Endothelial cell of umbilical vein (primary cell): ENCODE measurements around the gene NEK3. TPM values are rescaled to one million over a fixed set of nuclear protein-coding genes. Genes with fewer than 3 reads are reported as not detected.
"Not testable (repeated sequence)": the region's sequence is repeated elsewhere in the genome, so short reads cannot be mapped to it uniquely, and the experiment has no call there.

Experiments used
- BruUV-seq: library from RNA; stranded (reverse); fragments of 400-500 nt; replicated peaks from 2 replicates; lab custom pipeline; 2021; lab: Mats Ljungman, UMichigan
- CTCF ChIA-PET: fragments of 300-600, 350-600 bp; sonication (Branson Sonifier 250); formaldehyde crosslinking; loops from one replicate; lab custom pipeline; 2021; ENCODE audit warnings: antibody characterized with exemption, inconsistent platforms; lab: Charles Lee
- POLR2A ChIA-PET: fragments of 300-600, 350-600 bp; sonication (Branson Sonifier 250); formaldehyde crosslinking; loops from one replicate; lab custom pipeline; 2021; ENCODE audit warnings: antibody characterized with exemption, inconsistent platforms; lab: Charles Lee
- DNase-seq: peaks from one replicate; pipeline ENCODE4 v3.0.0-alpha.2; 2011; ENCODE audit warnings: low read depth, low spot score
- FAIRE-seq: peaks from 2 replicates; lab custom pipeline; 2011; peaks lifted over from hg19 to GRCh38; lab: Jason Lieb, UNC
- H2AFZ ChIP-seq: 2 replicates; pipeline ENCODE4 v1.6.0; 2012; ENCODE audit warnings: low read depth, low read length, control low read depth, inconsistent platforms
- H3K27ac ChIP-seq: 2 replicates; pipeline ENCODE4 v1.5.1; 2011; ENCODE audit warnings: low read depth, mild to moderate bottlenecking, control low read depth, low read length, moderate library complexity; ENCODE audit not compliant: insufficient read depth
- H3K27me3 ChIP-seq, 2 experiments: 2 replicates each; pipeline versions ENCODE4 v1.6.0 to v1.6.1; 2011; ENCODE audit warnings: low read length in 2 of 2, mixed read lengths in 1 of 2; ENCODE audit not compliant: control insufficient read depth in 2 of 2, insufficient read depth in 2 of 2
- H3K36me3 ChIP-seq, 2 experiments: 2 replicates in 1 of 2; 3 replicates in 1 of 2; pipeline ENCODE4 v1.5.1; 2011; ENCODE audit warnings: low read length in 2 of 2, mild to moderate bottlenecking in 1 of 2, moderate library complexity in 1 of 2; ENCODE audit not compliant: control insufficient read depth in 2 of 2, insufficient read depth in 2 of 2; ENCODE audit errors: extremely low read depth in 1 of 2
- H3K4me1 ChIP-seq: 3 replicates; pipeline ENCODE4 v1.5.1; 2011; ENCODE audit warnings: mild to moderate bottlenecking, low read length; ENCODE audit not compliant: control insufficient read depth, insufficient read depth; ENCODE audit errors: extremely low read depth
- H3K4me2 ChIP-seq: 2 replicates; pipeline ENCODE4 v1.6.1; 2011; ENCODE audit warnings: low read length, control low read depth, mixed read lengths; ENCODE audit not compliant: insufficient read depth
- H3K4me3 ChIP-seq, 3 experiments: fragments of 200-600 bp in 1 of 3; sonication (generic), shearing (Covaris generic) in 1 of 3; replicated peaks in 1 of 3; 2 replicates each; pipeline ENCODE4 v1.5.1; 2011 to 2016; ENCODE audit warnings: control low read depth in 3 of 3, low read length in 3 of 3, mild to moderate bottlenecking in 2 of 3, inconsistent platforms in 1 of 3, low read depth in 1 of 3, moderate library complexity in 1 of 3; ENCODE audit not compliant: insufficient read depth in 1 of 3
- H3K79me2 ChIP-seq: 2 replicates; pipeline ENCODE4 v1.6.0; 2012; ENCODE audit warnings: low read length, inconsistent platforms; ENCODE audit not compliant: control insufficient read depth, insufficient read depth
- H3K9ac ChIP-seq: replicated peaks from 2 replicates; pipeline ENCODE3; 2011; ENCODE audit warnings: low read length, control low read depth; ENCODE audit not compliant: insufficient read depth; ENCODE audit errors: extremely low read depth
- H3K9me1 ChIP-seq: replicated peaks from 3 replicates; pipeline ENCODE4 v1.6.0; 2011; ENCODE audit warnings: mild to moderate bottlenecking, low read length; ENCODE audit not compliant: control insufficient read depth, insufficient read depth; ENCODE audit errors: extremely low read depth
- H3K9me3 ChIP-seq: replicated peaks from 2 replicates; pipeline ENCODE4 v1.5.1; 2012; ENCODE audit warnings: low read length, inconsistent platforms; ENCODE audit not compliant: control insufficient read depth, insufficient read depth
- H4K20me1 ChIP-seq: replicated peaks from 2 replicates; pipeline ENCODE3; 2011; ENCODE audit warnings: mild to moderate bottlenecking, low read length; ENCODE audit not compliant: control insufficient read depth, insufficient read depth; ENCODE audit errors: extremely low read depth
- CTCF ChIP-seq, 2 donors: IDR thresholded peaks; 1 replicate in 1 of 2; 2 replicates in 1 of 2; pipeline ENCODE4 v1.5.1; 2011; ENCODE audit warnings: low read length in 2 of 2, mild to moderate bottlenecking in 2 of 2, moderate library complexity in 2 of 2, control low read depth in 1 of 2, inconsistent platforms in 1 of 2, low read depth in 1 of 2; ENCODE audit not compliant: insufficient read depth in 1 of 2; ENCODE audit errors: extremely low read depth in 1 of 2
- EZH2 ChIP-seq: IDR thresholded peaks from 2 replicates; pipeline ENCODE4 v1.6.1; 2012; ENCODE audit warnings: borderline replicate concordance, low read depth, mild to moderate bottlenecking, moderate library complexity, low read length, inconsistent platforms; ENCODE audit not compliant: severe bottlenecking
- FOS ChIP-seq: IDR thresholded peaks from 2 replicates; pipeline ENCODE4 v1.6.1; 2011; ENCODE audit warnings: mild to moderate bottlenecking, low read length, moderate library complexity, borderline replicate concordance; ENCODE audit not compliant: insufficient read depth
- GATA2 ChIP-seq: IDR thresholded peaks from 2 replicates; pipeline ENCODE4 v1.7.0; 2011; ENCODE audit warnings: low read depth, mild to moderate bottlenecking, moderate library complexity, mixed read lengths, low read length; ENCODE audit not compliant: insufficient read length, insufficient read depth
- JUN ChIP-seq: IDR thresholded peaks from 2 replicates; pipeline ENCODE4 v1.6.1; 2011; ENCODE audit warnings: borderline replicate concordance, low read depth; ENCODE audit not compliant: insufficient read length, insufficient read depth
- MAX ChIP-seq: IDR thresholded peaks from 2 replicates; pipeline ENCODE4 v1.6.1; 2011; ENCODE audit not compliant: insufficient read depth, insufficient read length
- MYC ChIP-seq: IDR thresholded peaks from one replicate; pipeline ENCODE4 v1.6.1; 2011; ENCODE audit warnings: mild to moderate bottlenecking, low read depth, low read length
- POLR2A ChIP-seq: IDR thresholded peaks from 2 replicates; pipeline ENCODE4 v1.6.1; 2012; ENCODE audit warnings: low read depth, mild to moderate bottlenecking, control low read depth, low read length
- POLR2AphosphoS5 ChIP-seq: IDR thresholded peaks from 2 replicates; pipeline ENCODE4 v1.6.1; 2012; ENCODE audit warnings: low read depth, mild to moderate bottlenecking, control low read depth, low read length, moderate library complexity; ENCODE audit not compliant: insufficient read depth
- dilution Hi-C: fragments of 300-500 bp; cut with MboI; formaldehyde crosslinking; loops from one replicate; pipeline ENCODE4 v1.15.0; 2019; ENCODE audit warnings: low sequenced_read_pairs; ENCODE audit not compliant: extremely low pct_ligation_motif_present
- intact Hi-C: fragments of 100-400 bp; cut with micrococcal nuclease; formaldehyde crosslinking; loops from one replicate; pipeline ENCODE4 v1.10.0; 2022
- polyA plus RNA-seq, 4 experiments: library from polyadenylated mRNA; depleted of rRNA in 3 of 4; stranded (reverse) in 3 of 4; unstranded in 1 of 4; fragments of >200 nt; gene quantifications; 2 replicates each; pipeline versions ENCODE4 v1.2.1 to v1.2.3, GENCODE V29; 2011 to 2012; ENCODE audit warnings: missing spikeins in 1 of 4
- total RNA-seq: library from RNA; stranded (reverse); gene quantifications from 2 replicates; pipeline ENCODE4 v1.2.3, GENCODE V29; 2021

Gene NEK3
- total and polyA plus RNA-seq, 2 donors (not counting 3 experiments of a cell fraction or from before 2014, with no cell fraction given), result 10.3 to 13.8 TPM

- FAIRE-seq (no peak), DNase-seq (no peak)
- no peaks in the 10 kb centered on the region for H3K9me3 ChIP-seq
- dilution Hi-C loops (no loop called here), intact Hi-C loops (no loop called here)
- no peaks in the 10 kb centered on the region for H4K20me1 ChIP-seq
- TF ChIP-seq MYC (no peak), FOS (no peak), JUN (no peak), EZH2 (no peak), CTCF (IDR thresholded peaks at IDR 0.05; ENCODE audit: extremely low read depth in 1 of 2, insufficient read depth in 1 of 2, low read depth in 1 of 2, low read length in 2 of 2) (no peak), POLR2AphosphoS5 (no peak), POLR2A (no peak), MAX (no peak), GATA2 (no peak)
- no peaks in the 10 kb centered on the region for H3K27me3 ChIP-seq
- H3K79me2 ChIP-seq, result no peaks in the 10 kb centered on the region
- H3K4me3 ChIP-seq, result no peak overlapping the region
- H3K9me1 ChIP-seq, result no peaks in the 10 kb centered on the region
- H3K36me3 ChIP-seq, result no peaks in the 10 kb centered on the region
- BruUV-seq, result no TSS peak
- no peak overlapping the region for H2AFZ ChIP-seq
- ChIA-PET POLR2A (no interaction called here), CTCF (interaction anchor here (0.7 to 1.7 kb wide), 2 partner anchors 10 to 14 kb away, joined by 3 to 4 read pairs; no protein-coding TSS in a partner anchor)
- H3K9ac ChIP-seq, result no peak overlapping the region
- H3K4me2 ChIP-seq, result no peak overlapping the region
- no peaks in the 10 kb centered on the region for H3K4me1 ChIP-seq
- no peak overlapping the region for H3K27ac ChIP-seq
Observed at GRCh38 chr13:52103386-52103785, 56.0 kb downstream of the NEK3 start.

GRCh38 chr13:52102423-52102822 is 57.0 kb downstream of the NEK3 start:
- H3K4me1 ChIP-seq, H3K9me3 ChIP-seq, BruUV-seq, FAIRE-seq, dilution Hi-C loops, H3K4me3 ChIP-seq, H3K4me2 ChIP-seq, H3K27me3 ChIP-seq, H3K9ac ChIP-seq, POLR2A ChIA-PET, intact Hi-C loops, H4K20me1 ChIP-seq, DNase-seq, H3K79me2 ChIP-seq, H3K9me1 ChIP-seq, H3K36me3 ChIP-seq, H2AFZ ChIP-seq, H3K27ac ChIP-seq: not testable (repeated sequence)
- CTCF ChIA-PET, result interaction anchor here (1.0 kb wide), 1 partner anchor 25 kb away, joined by 3 read pairs; no protein-coding TSS in a partner anchor
